B cell (primary cell): ENCODE measurements around the gene LRBA. TPM values are rescaled to one million over a fixed set of nuclear protein-coding genes. Genes with fewer than 3 reads are reported as not detected.

Source experiments
- ATAC-seq: fragments of 200-7000 bp; cut with Tn5 transposase; one replicate; pipeline ENCODE4 v1.10.0; 2021; ENCODE audit warnings: low read depth, mild to moderate bottlenecking, moderate number of reproducible peaks, moderate library complexity
- CTCF ChIA-PET: fragments of 350-600 bp; sonication (Branson Sonifier 250); formaldehyde crosslinking; loops from one replicate; lab custom pipeline; 2021; ENCODE audit warnings: antibody characterized with exemption, inconsistent platforms; lab: Charles Lee
- POLR2A ChIA-PET: fragments of 350-600 bp; sonication (Branson Sonifier 250); formaldehyde crosslinking; loops from one replicate; lab custom pipeline; 2021; ENCODE audit warnings: antibody characterized with exemption; lab: Charles Lee
- DNase-seq: peaks from one replicate; pipeline ENCODE4 v3.0.0; 2013
- H2AFZ ChIP-seq: 2 replicates; pipeline ENCODE4 v1.6.1; 2012; ENCODE audit warnings: mild to moderate bottlenecking, low read depth, low read length; ENCODE audit not compliant: insufficient read depth, poor library complexity, severe bottlenecking
- H3K27ac ChIP-seq, 2 donors: 1 replicate in 1 of 2; 2 replicates in 1 of 2; pipeline ENCODE4 v1.5.1; 2012 to 2013; ENCODE audit warnings: low read length in 2 of 2, mild to moderate bottlenecking in 2 of 2, moderate library complexity in 1 of 2
- H3K27me3 ChIP-seq, 4 experiments: fragments of 200-600 bp in 1 of 4; sonication (generic) in 1 of 4; replicated peaks in 1 of 4; 1 replicate in 2 of 4; 2 replicates in 2 of 4; pipeline versions ENCODE4 v1.6.1 to v1.7.0; 2013 to 2016; ENCODE audit warnings: low read length in 3 of 4, mild to moderate bottlenecking in 2 of 4, mixed read lengths in 1 of 4, moderate library complexity in 1 of 4; ENCODE audit not compliant: insufficient read depth in 4 of 4, control insufficient read depth in 3 of 4; ENCODE audit errors: control extremely low read depth in 1 of 4
- H3K36me3 ChIP-seq, 2 experiments: replicated peaks in 1 of 2; 1 replicate in 1 of 2; 2 replicates in 1 of 2; pipeline versions ENCODE4 v1.6.1 to v1.7.1; 2013; ENCODE audit warnings: low read length in 1 of 2; ENCODE audit not compliant: insufficient read depth in 2 of 2, control insufficient read depth in 1 of 2; ENCODE audit errors: control extremely low read depth in 1 of 2, extremely low read depth in 1 of 2
- H3K4me1 ChIP-seq, 2 donors: fragments of 200-600 bp in 1 of 2; sonication (generic) in 1 of 2; 1 replicate in 1 of 2; 2 replicates in 1 of 2; pipeline versions ENCODE4 v1.5.1 to v1.6.1; 2013 to 2017; ENCODE audit warnings: low read length in 2 of 2; ENCODE audit not compliant: control insufficient read depth in 2 of 2, insufficient read depth in 2 of 2
- H3K4me2 ChIP-seq: replicated peaks from 2 replicates; pipeline ENCODE3; 2012; ENCODE audit warnings: mild to moderate bottlenecking, low read depth, low read length; ENCODE audit not compliant: poor library complexity, severe bottlenecking
- H3K4me3 ChIP-seq, 5 experiments: fragments of 200-600 bp in 1 of 5; sonication (generic) in 1 of 5; 1 replicate in 3 of 5; 2 replicates in 2 of 5; pipeline versions ENCODE4 v1.5.1 to v1.7.0; 2011 to 2016; ENCODE audit warnings: low read length in 4 of 5, mild to moderate bottlenecking in 4 of 5, low read depth in 2 of 5, control low read depth in 1 of 5, moderate library complexity in 1 of 5; ENCODE audit not compliant: insufficient read depth in 1 of 5; ENCODE audit errors: control extremely low read depth in 1 of 5, extremely low read depth in 1 of 5
- H3K79me2 ChIP-seq: fragments of 200-600 bp; sonication (generic); one replicate; pipeline ENCODE4 v1.6.0; 2016; ENCODE audit warnings: low read length; ENCODE audit not compliant: control insufficient read depth, insufficient read depth
- H3K9ac ChIP-seq: fragments of 200-600 bp; sonication (generic); 2 replicates; pipeline ENCODE4 v1.6.1; 2017; ENCODE audit warnings: mild to moderate bottlenecking, low read length, moderate library complexity
- H3K9me3 ChIP-seq, 3 donors: one replicate each; pipeline versions ENCODE4 v1.6.1 to v1.7.1; 2013; ENCODE audit warnings: low read length in 2 of 3; ENCODE audit not compliant: control insufficient read depth in 2 of 3, insufficient read depth in 1 of 3; ENCODE audit errors: control extremely low read depth in 1 of 3
- H4K20me1 ChIP-seq: 2 replicates; pipeline ENCODE4 v1.6.0; 2012; ENCODE audit warnings: mild to moderate bottlenecking, low read length; ENCODE audit not compliant: insufficient read depth, control insufficient read depth, poor library complexity, severe bottlenecking
- H3K27ac Mint-ChIP-seq: one replicate; pipeline ENCODE4 v1.8.0; 2021; ENCODE audit warnings: mixed read lengths
- H3K27me3 Mint-ChIP-seq: one replicate; pipeline ENCODE4 v1.8.0; 2021; ENCODE audit warnings: mixed read lengths
- H3K4me1 Mint-ChIP-seq: one replicate; pipeline ENCODE4 v1.8.0; 2021; ENCODE audit warnings: mixed read lengths
- H3K4me3 Mint-ChIP-seq: one replicate; pipeline ENCODE4 v1.8.0; 2021; ENCODE audit warnings: mixed read lengths
- H3K9me3 Mint-ChIP-seq: one replicate; pipeline ENCODE4 v1.8.0; 2022; ENCODE audit warnings: mixed read lengths; ENCODE audit not compliant: insufficient read depth
- CTCF ChIP-seq: fragments of 200-600 bp; IDR thresholded peaks from one replicate; pipeline ENCODE4 v1.8.0; 2022; ENCODE audit warnings: antibody characterized with exemption, mild to moderate bottlenecking
- EZH2 ChIP-seq: IDR thresholded peaks from 2 replicates; pipeline ENCODE4 v1.6.1; 2012; ENCODE audit warnings: borderline replicate concordance, low read depth, mild to moderate bottlenecking, moderate library complexity, low read length; ENCODE audit not compliant: insufficient read depth, poor library complexity, severe bottlenecking
- WGBS: methylation state at CpG from one replicate; pipeline ENCODE4 v1.1.5; 2013; ENCODE audit warnings: missing lambda C conversion rate; ENCODE audit not compliant: insufficient coverage; 5-methylcytosine and 5-hydroxymethylcytosine counted together
- intact Hi-C: fragments of 100-400 bp; cut with micrococcal nuclease; formaldehyde crosslinking; loops from one replicate; pipeline ENCODE4 v1.10.0; 2022
- polyA plus RNA-seq: library from polyadenylated mRNA; depleted of rRNA; stranded (reverse); fragments of >200 nt; gene quantifications from 2 replicates; pipeline ENCODE4 v1.2.3, GENCODE V29; 2012
- total RNA-seq, 2 donors: library from RNA; stranded (reverse); fragments of 120-200 nt in 1 of 2; gene quantifications; 1 replicate in 1 of 2; 2 replicates in 1 of 2; pipeline versions ENCODE4 v1.2.3 to v1.2.4, GENCODE V29; 2013 to 2022

LRBA gene
- total and polyA plus RNA-seq, 2 donors (not counting 1 experiment from before 2014, with no cell fraction given): 17.5 to 86.7 TPM

- no peak overlapping the region for H3K27ac Mint-ChIP-seq
- ChIA-PET POLR2A (no interaction called here), CTCF (interaction anchor here (0.8 kb wide), 1 partner anchor 9 kb away, joined by 3 read pairs; no protein-coding TSS in a partner anchor)
- H2AFZ ChIP-seq: no peak overlapping the region
- H4K20me1 ChIP-seq: no peaks in the 10 kb centered on the region
- 93% methylated on average over 2 of the region's 7 CpGs for WGBS
- no peak for ATAC-seq
- H3K9me3 ChIP-seq: no peaks in the 10 kb centered on the region
- TF ChIP-seq EZH2: no peak
- H3K27me3 ChIP-seq: no peaks in the 10 kb centered on the region
- H3K4me1 Mint-ChIP-seq: no peaks in the 10 kb centered on the region
- DNase-seq: no peak
- H3K9me3 Mint-ChIP-seq: no peaks in the 10 kb centered on the region
- no peak overlapping the region for H3K9ac ChIP-seq
- H3K4me3 ChIP-seq: no peak overlapping the region
- intact Hi-C loops: no loop called here
- no peak overlapping the region for H3K4me3 Mint-ChIP-seq
- H3K27ac ChIP-seq: no peak overlapping the region
- no peaks in the 10 kb centered on the region for H3K27me3 Mint-ChIP-seq
- H3K4me1 ChIP-seq: no peaks in the 10 kb centered on the region
- H3K36me3 ChIP-seq: no peaks in the 10 kb centered on the region
- no peak overlapping the region for H3K4me2 ChIP-seq
- H3K79me2 ChIP-seq: no peaks in the 10 kb centered on the region
Measured at GRCh38 chr4:150252741-150253140, 762.3 kb downstream of the LRBA start.

GRCh38 chr4:150252306-150252705 lies 762.8 kb downstream of the LRBA start:
- intact Hi-C loops: no loop called here

More at GRCh38 chr4:150252306-150252705, 762.8 kb downstream of the LRBA start:
- no peak for TF ChIP-seq CTCF
- TF ChIP-seq EZH2: no peak
- Mint-ChIP-seq H3K4me1 (no peaks in the 10 kb centered on the region), H3K9me3 (no peaks in the 10 kb centered on the region), H3K27ac (no peak overlapping the region), H3K4me3 (no peak overlapping the region), H3K27me3 (no peaks in the 10 kb centered on the region)
- H3K79me2 ChIP-seq: no peaks in the 10 kb centered on the region
- ATAC-seq: no peak
- H3K4me2 ChIP-seq: no peak overlapping the region
- ChIA-PET POLR2A (no interaction called here), CTCF (interaction anchor here (0.8 kb wide), 1 partner anchor 8 kb away, joined by 3 read pairs; no protein-coding TSS in a partner anchor)
- WGBS: 93% methylated on average over 4 of the region's 6 CpGs
- no peak overlapping the region for H3K27ac ChIP-seq
- H3K4me3 ChIP-seq: no peak overlapping the region
- no peak overlapping the region for H2AFZ ChIP-seq
- no peaks in the 10 kb centered on the region for H3K4me1 ChIP-seq
- no peaks in the 10 kb centered on the region for H3K27me3 ChIP-seq
- no peak for DNase-seq
- no peaks in the 10 kb centered on the region for H4K20me1 ChIP-seq
- H3K36me3 ChIP-seq: no peaks in the 10 kb centered on the region
- no peak overlapping the region for H3K9ac ChIP-seq
- no peaks in the 10 kb centered on the region for H3K9me3 ChIP-seq
